Right atrium auricular region (tissue), 2 donors: Measurements from ENCODE around the gene NDNF. TPM values are rescaled to one million over a fixed set of nuclear protein-coding genes. Genes with fewer than 3 reads are reported as not detected.

ENCODE experiments used
- DNase-seq: peaks from one replicate; pipeline ENCODE4 v3.0.0-alpha.2; 2019; ENCODE audit warnings: low spot score
- H3K27ac ChIP-seq, 2 donors: fragments of 200-600 bp; sonication (generic); 1 replicate in 1 of 2; 2 replicates in 1 of 2; pipeline ENCODE4 v1.5.1; 2016 to 2019
- H3K27me3 ChIP-seq, 2 donors: fragments of 200-600 bp; sonication (generic); one replicate each; pipeline versions ENCODE4 v1.5.1 to v1.6.0; 2017 to 2019
- H3K36me3 ChIP-seq: fragments of 200-600 bp; sonication (generic); one replicate; pipeline ENCODE4 v1.5.1; 2016
- H3K4me1 ChIP-seq, 2 donors: fragments of 200-600 bp; sonication (generic); one replicate each; pipeline versions ENCODE4 v1.5.1 to v1.6.0; 2017 to 2019
- H3K4me3 ChIP-seq, 2 donors: fragments of 200-600 bp; sonication (generic); 1 replicate in 1 of 2; 2 replicates in 1 of 2; pipeline ENCODE4 v1.5.1; 2017 to 2019; ENCODE audit warnings: mild to moderate bottlenecking in 1 of 2, moderate library complexity in 1 of 2
- H3K9me3 ChIP-seq, 2 donors: fragments of 200-600 bp; sonication (generic); one replicate each; pipeline ENCODE4 v1.5.1; 2019
- CTCF ChIP-seq, 2 donors: fragments of 200-600 bp; sonication (generic); IDR thresholded peaks; one replicate each; pipeline ENCODE4 v1.5.1; 2019; ENCODE audit warnings: antibody characterized with exemption in 2 of 2
- total RNA-seq, 2 donors: library from RNA; depleted of rRNA; stranded (reverse); fragments of >200 nt; gene quantifications; one replicate each; pipeline ENCODE4 v1.1.0, GENCODE V29; 2016

NDNF gene
- total RNA-seq, 2 donors from 2014 or later = 0.51 to 5.4 TPM

GRCh38 chr4:121057466-121057922 lies 14.8 kb downstream of the NDNF start:
- Histone ChIP-seq H3K36me3 (no peaks in the 10 kb centered on the region), H3K9me3 (no peaks in the 10 kb centered on the region), H3K27me3 (no peaks in the 10 kb centered on the region), H3K4me3 (no peak overlapping the region), H3K27ac (peak overlapping the region in 1 of 2 donors; percentile 28), H3K4me1 (peaks cover 0 to 4% of the 10 kb centered on the region in 2 donors)
- DNase-seq = no peak
- no peak for TF ChIP-seq CTCF (IDR thresholded peaks at IDR 0.05)

GRCh38 chr4:121056066-121056465 lies 16.3 kb downstream of the NDNF start:
- no peak for DNase-seq
- Histone ChIP-seq H3K27ac (no peak overlapping the region), H3K36me3 (no peaks in the 10 kb centered on the region), H3K4me3 (no peak overlapping the region), H3K27me3 (no peaks in the 10 kb centered on the region), H3K4me1 (peaks cover 0 to 4% of the 10 kb centered on the region in 2 donors), H3K9me3 (no peaks in the 10 kb centered on the region)
- no peak for TF ChIP-seq CTCF (IDR thresholded peaks at IDR 0.05)

- H3K9me3 ChIP-seq = no peaks in the 10 kb centered on the region
- H3K4me1 ChIP-seq = peaks cover 0 to 4% of the 10 kb centered on the region in 2 donors
- TF ChIP-seq CTCF (IDR thresholded peaks at IDR 0.05) = no peak
- H3K27ac ChIP-seq = no peak overlapping the region
- no peaks in the 10 kb centered on the region for H3K36me3 ChIP-seq
- no peaks in the 10 kb centered on the region for H3K27me3 ChIP-seq
- no peak overlapping the region for H3K4me3 ChIP-seq
- no peak for DNase-seq
These were observed 18.0 kb downstream of the NDNF start for GRCh38 chr4:121054373-121054772.

- H3K9me3 ChIP-seq = no peaks in the 10 kb centered on the region
- no peaks in the 10 kb centered on the region for H3K27me3 ChIP-seq
- H3K27ac ChIP-seq = no peak overlapping the region
- peaks cover 0 to 4% of the 10 kb centered on the region in 2 donors for H3K4me1 ChIP-seq
- H3K4me3 ChIP-seq = no peak overlapping the region
- H3K36me3 ChIP-seq = no peaks in the 10 kb centered on the region
- DNase-seq = no peak
- no peak for TF ChIP-seq CTCF (IDR thresholded peaks at IDR 0.05)
These were observed 18.7 kb downstream of the NDNF start for GRCh38 chr4:121053601-121054143.

- peak in 1 of 2 donors; percentile 53 for TF ChIP-seq CTCF (IDR thresholded peaks at IDR 0.05)
These were observed 22.0 kb downstream of the NDNF start for GRCh38 chr4:121050300-121050699.

GRCh38 chr4:121049072-121049599 lies 23.2 kb downstream of the NDNF start:
- TF ChIP-seq CTCF (IDR thresholded peaks at IDR 0.05) = no peak
- Histone ChIP-seq H3K27me3 (no peaks in the 10 kb centered on the region), H3K4me3 (no peak overlapping the region), H3K27ac (no peak overlapping the region), H3K36me3 (no peaks in the 10 kb centered on the region), H3K4me1 (no peaks in the 10 kb centered on the region), H3K9me3 (no peaks in the 10 kb centered on the region)
- no peak for DNase-seq

More at GRCh38 chr4:121050300-121050699, 22.0 kb downstream of the NDNF start:
- Histone ChIP-seq H3K36me3 (no peaks in the 10 kb centered on the region), H3K4me3 (no peak overlapping the region), H3K9me3 (no peaks in the 10 kb centered on the region), H3K27me3 (no peaks in the 10 kb centered on the region), H3K27ac (no peak overlapping the region), H3K4me1 (no peaks in the 10 kb centered on the region)
- DNase-seq = no peak
